Ishikawa (cell line): Measurements from ENCODE around the gene SLC22A13.

ENCODE experiments used
- EP300 ChIP-seq: IDR thresholded peaks from 2 replicates; pipeline ENCODE4 v1.6.1; 2012; ENCODE audit warnings: borderline replicate concordance
- NFIC ChIP-seq: IDR thresholded peaks from 2 replicates; pipeline ENCODE4 v1.6.1; 2012
- RAD21 ChIP-seq: IDR thresholded peaks from 2 replicates; pipeline ENCODE4 v1.6.1; 2012; ENCODE audit warnings: low read depth
- TF ChIP-seq, protein P1 (sequence below): IDR thresholded peaks from 2 replicates; pipeline ENCODE4 v1.6.1; 2012

DNA sequence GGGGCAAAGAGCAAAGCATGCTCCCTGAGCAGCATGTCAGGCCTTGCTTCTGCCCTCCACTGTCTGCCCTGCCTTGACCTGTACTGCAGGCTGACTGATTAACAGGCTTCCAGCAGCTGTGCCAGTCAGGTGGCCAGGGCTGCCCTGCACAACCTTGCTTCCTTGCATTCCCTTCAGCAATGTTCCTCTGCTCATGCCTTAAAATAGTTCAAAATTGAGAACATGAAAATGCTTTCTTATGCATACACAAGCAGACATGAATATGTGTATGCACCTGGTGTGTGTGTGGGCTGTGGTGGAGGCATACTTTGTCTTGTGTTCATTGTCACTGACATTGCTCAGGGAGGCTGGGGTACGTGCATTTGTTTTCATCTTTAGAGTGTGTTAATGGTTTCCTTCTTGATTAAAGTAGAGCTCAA is 1.2 kb upstream of the SLC22A13 start:
- no peak for TF ChIP-seq NFIC
- TF ChIP-seq RAD21: no peak
- TF ChIP-seq, protein P1, sequence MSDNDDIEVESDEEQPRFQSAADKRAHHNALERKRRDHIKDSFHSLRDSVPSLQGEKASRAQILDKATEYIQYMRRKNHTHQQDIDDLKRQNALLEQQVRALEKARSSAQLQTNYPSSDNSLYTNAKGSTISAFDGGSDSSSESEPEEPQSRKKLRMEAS: no peak
- TF ChIP-seq EP300: no peak
